HG03432 (cell line): ENCODE measurements around the gene ARL15.

Source experiments
- ATAC-seq: cut with Tn5 transposase; IDR thresholded peaks from one replicate; pipeline ENCODE4 v1.9.1; 2021; ENCODE audit warnings: mild to moderate bottlenecking, moderate library complexity; ENCODE audit not compliant: unreplicated experiment

Gene ARL15

DNA sequence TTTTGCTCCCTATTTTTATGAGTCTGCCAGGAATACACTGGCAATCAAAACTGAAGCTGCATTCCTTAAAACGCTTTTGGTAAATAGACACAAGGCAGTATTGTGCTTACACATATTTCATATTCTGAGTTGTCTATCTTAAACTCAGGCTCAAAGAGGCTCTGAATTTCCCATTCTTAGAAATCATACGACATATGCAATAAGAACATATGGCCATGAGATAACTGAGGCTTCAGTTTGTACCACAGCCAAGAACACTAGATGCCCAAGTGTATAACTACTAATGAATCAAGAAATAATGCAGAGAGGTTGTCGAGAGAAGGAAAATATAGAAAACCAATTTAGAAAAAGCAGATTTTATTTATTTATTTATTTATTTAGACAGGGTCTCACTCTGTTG lies 392.5 kb downstream of the ARL15 start:
- ATAC-seq: no peak

GRCh38 chr5:53917095-53917494 lies 393.3 kb downstream of the ARL15 start:
- no peak for ATAC-seq

GRCh38 chr5:53915120-53915519 lies 395.3 kb downstream of the ARL15 start:
- ATAC-seq: no peak

DNA sequence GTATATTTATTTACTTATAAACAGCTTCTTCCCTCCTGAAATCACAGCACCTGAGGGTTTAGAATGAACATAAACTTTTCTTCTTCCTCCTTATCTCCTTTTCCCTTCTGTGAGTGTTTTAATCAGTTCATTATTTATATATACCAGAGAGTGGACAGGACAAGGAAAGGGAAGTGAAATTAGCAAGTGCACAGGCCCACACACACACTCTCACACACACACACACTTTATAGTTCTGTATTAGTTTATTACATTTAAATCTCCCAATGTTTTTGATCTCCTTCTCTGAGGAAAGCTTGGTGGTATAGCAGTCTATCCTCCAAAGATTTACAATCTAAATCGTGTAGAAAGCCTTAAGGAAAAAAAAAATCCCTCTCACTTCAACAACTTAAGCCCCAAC lies 396.4 kb downstream of the ARL15 start:
- no peak for ATAC-seq

DNA sequence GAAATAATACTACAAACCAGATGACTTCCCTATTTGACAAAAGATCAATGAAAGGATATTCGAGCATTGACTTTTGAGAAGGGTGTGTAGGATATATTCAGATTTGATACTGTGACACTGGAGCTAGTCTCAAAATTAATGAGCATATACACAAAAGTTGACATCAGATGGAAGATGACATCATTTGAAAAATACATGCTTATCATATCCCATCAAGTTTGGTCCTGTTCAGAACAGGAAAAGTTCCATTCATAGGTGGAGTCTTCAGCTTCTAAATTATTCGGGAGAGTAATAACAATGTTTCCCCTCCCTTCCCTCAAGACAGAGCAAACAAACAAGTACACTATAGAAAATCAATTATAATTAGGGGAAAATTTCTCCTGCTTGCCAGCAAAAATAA lies 401.6 kb downstream of the ARL15 start:
- no peak for ATAC-seq

DNA sequence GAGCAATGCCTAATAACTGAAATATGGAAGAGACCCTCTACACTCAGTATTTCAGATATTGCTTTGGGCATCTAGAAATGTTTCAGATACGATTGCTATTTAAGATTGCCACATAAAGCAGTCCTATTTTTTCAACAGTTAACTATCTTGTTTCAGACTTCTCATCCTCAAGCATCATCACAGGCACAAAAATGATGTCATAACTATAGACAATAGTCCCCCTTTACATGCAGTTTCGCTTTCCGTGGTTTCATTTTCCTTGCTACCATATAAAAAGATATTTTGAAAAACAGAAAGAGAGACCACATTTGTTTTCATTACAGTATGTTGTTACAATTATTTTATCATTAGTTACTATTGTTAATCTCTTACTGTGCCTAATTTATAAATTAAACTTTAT lies 402.5 kb downstream of the ARL15 start:
- no peak for ATAC-seq

DNA sequence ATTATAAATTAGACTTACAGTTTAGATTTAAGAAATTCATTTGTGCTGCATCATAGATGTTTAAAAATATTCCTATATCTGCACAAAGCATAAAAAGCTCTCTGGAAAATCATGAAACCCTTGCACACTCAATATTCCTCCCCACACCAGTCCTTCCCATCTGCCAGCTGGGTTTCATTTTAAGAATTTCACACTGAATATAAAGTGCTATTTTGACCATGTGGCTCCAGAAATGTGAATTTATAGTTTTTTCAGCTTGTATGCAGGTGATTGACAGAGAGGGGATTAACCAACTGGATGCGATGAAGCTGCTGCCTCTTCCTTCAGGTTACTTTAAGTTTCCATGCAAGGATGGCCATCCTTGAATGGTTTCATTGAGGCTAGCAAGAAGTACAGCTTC lies 403.6 kb downstream of the ARL15 start:
- no peak for ATAC-seq

DNA sequence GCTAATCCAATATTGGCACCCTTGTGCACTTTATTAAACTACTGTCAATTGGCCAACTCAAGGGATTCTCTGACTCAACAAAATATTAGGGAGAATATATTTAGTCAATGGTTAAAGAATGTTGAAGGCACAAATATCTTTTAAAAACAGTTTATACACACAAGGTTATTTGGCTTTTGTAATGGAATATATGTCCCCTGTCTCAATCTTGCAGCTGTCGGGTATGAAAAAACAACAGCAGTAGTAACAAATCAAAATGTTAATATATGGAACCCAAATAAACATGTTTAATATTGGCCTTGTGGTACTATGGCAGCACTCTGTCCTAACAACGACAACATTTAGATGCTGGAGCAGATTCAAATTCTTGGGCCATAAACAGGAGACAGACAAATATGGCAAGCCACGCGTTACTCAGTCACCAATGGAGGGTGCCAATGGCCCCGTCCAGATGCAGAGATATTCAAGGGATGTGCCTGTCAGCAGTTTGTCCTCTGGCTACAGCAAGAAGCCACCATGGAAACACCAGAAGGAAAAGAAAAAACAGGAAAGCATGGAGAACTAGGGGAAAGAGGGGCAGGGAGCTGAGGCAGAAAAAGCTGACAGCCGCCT lies 408.0 kb downstream of the ARL15 start:
- ATAC-seq: no peak

DNA sequence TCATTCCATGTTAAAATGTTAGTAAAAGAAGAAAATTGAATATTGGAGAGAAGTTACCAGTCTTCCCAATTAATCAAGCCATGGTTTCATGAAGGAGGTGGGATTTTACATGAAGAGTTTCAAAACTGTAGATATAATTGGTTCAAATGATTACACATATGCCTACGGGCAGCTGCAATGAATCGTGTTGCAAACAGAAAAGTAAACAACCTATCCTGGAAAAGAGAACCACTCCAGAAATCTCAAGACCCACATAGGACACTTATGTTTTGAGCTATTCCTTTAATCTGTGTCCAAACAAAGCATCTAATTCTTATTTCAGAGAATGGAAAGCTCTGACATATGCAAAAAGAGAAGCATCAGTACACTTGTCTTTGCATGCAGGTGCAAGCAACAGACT lies 409.7 kb downstream of the ARL15 start:
- ATAC-seq: no peak

DNA sequence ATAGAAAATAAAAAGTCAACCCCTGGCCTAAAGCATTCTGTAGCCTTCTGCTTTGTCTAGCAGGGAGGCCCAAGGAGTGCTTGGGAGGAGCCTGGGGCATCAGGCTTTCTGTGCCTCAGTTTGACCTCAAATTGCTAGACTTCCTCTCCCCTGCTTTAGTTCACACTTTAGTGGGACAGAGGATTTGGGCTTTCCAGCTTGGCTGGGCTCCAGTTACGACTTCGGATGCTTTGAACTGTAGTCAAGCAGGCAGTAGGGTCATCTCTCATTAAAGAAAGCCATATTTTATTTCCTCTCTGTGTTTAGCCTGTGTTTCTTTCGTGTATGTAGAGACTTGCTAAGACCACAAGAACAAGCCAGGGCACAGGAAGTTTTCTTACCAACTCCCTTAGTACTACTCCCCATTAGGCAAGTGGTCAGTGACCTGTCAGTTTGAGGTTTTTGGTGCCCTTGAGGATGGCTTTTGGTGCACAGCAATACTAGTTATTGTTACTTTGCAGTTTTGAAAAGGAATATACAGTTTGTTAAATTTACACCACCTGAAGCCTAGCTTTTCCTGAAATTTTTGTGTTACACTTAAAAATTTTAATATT lies 415.2 kb downstream of the ARL15 start:
- ATAC-seq: no peak

GRCh38 chr5:53893626-53894025 lies 416.7 kb downstream of the ARL15 start:
- ATAC-seq: no peak

- no peak for ATAC-seq
These were observed 418.1 kb downstream of the ARL15 start for GRCh38 chr5:53892224-53892623.

DNA sequence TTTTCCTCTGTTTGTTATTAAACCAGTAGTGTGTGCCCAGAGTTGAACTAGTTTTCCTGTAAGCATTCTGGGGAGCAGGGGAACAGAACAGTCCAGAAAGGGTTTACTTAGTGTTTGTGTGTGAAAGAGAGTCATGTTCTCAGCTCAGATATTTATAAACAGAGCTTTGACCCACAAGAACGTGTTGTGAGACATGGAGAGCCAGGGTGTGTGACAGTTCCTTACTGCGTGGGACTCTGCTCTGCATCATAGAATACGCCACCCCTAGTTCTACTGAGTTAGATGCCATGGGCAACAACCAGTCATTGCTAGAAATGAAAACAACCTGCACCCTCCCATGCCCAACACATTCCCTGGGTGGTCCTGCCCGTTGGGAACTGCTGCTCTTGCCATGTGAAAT lies 419.2 kb downstream of the ARL15 start:
- no peak for ATAC-seq

DNA sequence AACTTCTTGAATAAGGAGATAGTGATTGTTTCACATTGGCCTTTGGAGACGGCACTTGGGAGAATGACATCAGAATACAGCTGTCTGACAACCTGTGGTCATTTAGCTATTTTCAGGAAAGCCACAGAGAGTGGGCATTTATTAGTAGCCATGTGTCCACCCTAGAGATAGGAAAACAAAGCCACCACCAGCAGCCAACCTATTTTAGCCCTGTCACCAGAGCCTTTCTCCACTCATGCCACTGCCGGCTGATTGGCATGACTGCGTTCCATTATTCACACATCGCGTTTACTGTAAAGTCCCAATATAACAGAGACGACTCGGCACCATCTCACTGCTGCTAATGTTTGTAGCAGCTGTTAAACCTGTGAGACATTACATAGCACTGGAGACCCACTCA lies 419.9 kb downstream of the ARL15 start:
- no peak for ATAC-seq

- ATAC-seq: no peak
These were observed 425.5 kb downstream of the ARL15 start for GRCh38 chr5:53884844-53885243.

DNA sequence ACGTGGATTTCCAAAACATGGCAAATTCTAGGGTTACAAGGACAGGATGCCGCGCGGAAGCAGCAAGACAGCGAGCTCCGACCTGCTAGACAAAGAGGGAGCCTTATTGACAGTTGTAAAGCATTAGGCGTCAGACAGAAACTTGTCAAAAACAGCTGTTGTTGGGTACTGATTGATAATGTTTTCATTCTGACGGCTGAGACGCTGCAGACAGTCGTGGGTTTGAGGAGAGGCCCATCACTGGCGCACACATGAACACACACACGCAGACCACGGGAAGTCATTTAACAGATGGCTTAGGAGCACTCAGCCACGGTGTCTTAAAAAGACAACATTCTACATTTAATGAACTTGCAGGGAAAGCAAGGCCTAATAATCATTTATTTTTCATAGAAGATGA lies 426.0 kb downstream of the ARL15 start:
- ATAC-seq: no peak

GRCh38 chr5:53882676-53883031 lies 427.7 kb downstream of the ARL15 start:
- no peak for ATAC-seq

GRCh38 chr5:53882006-53882675 lies 428.2 kb downstream of the ARL15 start:
- ATAC-seq: no peak

- ATAC-seq: no peak
These were observed 430.6 kb downstream of the ARL15 start for GRCh38 chr5:53879708-53880323.

- ATAC-seq: no peak
These were observed 432.4 kb downstream of the ARL15 start for GRCh38 chr5:53878015-53878414.

DNA sequence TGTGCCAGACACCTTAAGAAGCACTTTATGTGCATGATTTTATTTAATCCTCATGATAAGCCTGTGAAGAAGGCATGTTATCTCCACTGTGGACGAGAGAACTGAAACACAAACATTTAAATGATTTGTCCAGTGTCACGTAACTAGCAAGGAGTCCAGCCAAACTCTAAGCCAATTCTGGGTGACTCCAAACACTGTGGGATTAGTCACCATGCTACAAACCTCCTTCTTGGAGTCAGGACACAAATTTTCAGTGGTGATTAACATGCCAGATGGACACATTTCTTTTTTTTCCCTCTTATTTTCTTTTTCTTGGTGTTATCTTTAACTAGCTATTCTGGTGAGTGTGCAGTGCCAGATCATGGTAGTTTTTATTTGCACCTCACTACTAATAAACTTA lies 433.1 kb downstream of the ARL15 start:
- no peak for ATAC-seq

DNA sequence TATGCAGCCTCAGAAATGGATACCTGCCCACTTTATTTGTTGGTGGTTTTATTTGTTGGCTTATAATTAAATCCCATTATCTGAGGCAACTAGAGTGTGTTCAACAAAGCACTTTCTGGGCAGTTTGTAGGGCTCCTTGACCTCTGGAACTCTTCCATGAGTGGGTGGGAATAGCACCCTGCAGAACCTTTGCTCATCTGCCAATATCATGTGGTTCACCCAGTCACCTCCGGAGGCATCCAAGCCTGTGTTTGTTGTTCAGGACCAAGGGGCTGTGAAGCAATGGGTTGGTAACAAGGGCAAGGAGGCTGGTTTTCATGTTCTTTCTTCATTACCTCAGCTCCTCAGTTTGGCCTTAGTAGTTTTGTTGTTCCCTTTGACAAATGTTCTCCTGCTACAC lies 436.0 kb downstream of the ARL15 start:
- no peak for ATAC-seq
